Measurements from ENCODE around the gene SLC44A4. TPM values are rescaled to one million over a fixed set of nuclear protein-coding genes. Genes with fewer than 3 reads are reported as not detected.

Gene SLC44A4
- total and polyA plus RNA-seq, 4 experiments from 2014 or later = 0.11 TPM; not detected in 3

DNA sequence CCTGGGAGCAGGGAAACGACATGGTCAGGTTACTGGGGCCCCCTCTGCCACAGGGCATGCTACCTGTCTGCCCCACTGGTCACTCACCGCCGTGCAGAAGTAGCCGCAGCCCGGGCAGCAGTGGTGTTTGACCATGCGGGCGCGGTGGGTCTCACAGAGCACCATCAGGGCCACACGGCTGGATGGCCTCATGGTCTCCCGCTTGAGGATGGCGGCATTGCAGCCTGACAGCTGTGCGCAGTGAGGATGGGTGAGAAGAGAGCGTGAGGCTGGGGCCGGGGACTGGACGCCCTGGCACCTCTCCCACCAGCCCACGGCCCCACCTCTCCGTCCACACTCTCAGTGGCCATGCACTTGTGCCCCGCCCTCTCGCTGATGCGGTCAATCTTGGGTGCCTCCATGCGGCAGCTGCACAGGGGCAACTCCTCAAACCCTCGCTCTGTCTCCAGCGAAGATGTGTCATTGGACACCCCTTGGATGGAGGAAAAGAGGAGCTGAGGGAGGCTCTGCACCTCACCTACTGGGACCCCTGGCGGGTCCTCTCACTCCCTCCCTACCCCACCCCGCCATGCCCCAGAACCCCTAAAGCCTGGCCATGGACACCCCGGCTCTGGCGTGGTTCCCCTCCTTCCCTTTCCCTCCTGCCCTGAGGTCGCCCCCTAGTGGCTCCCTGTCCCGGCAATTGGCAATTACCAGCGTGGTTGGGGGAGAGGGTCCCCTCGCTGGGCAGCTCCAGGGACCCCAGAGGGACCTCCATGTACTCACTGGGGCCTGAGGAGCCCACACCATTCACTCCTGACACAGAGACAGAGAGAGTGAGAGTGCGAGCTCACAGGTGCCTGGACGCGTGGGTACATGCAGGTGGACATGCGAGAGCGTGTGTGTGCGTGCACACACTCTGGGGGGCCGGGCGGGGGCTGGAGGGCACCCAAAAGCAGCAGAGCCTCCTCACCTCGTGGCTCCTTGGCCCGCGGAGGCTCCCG lies 9.8 kb upstream of the SLC44A4 start:
- Mint-ChIP-seq H3K4me1 (peaks cover 1 to 6% (median 5%) of the 10 kb centered on the region in 4 donors), H3K27ac (peak overlapping the region in 1 of 7 donors; percentile 70), H3K36me3 (peaks cover 51 to 72% of the 10 kb centered on the region in 2 donors), H3K9me3 (peaks cover 0 to 2% (median 0%) of the 10 kb centered on the region in 8 donors), H3K27me3 (no peaks in the 10 kb centered on the region), H3K4me3 (no peak overlapping the region)
- peak; percentile 34 to 41 (median 39) for DNase-seq
- no peaks in the 10 kb centered on the region for H3K27me3 ChIP-seq (ENCODE audit: insufficient read depth, low read length)
- no peak overlapping the region for H3K27ac ChIP-seq (ENCODE audit: low read depth, low read length)
- intact Hi-C loops (cut with micrococcal nuclease) = no loop called here
- no peak overlapping the region for H3K4me3 ChIP-seq (ENCODE audit: low read length in 2 of 2)
- no peaks in the 10 kb centered on the region for H3K9me3 ChIP-seq (ENCODE audit: control insufficient read depth in 1 of 2, low read length in 2 of 2)
- CTCF ChIA-PET (ENCODE audit: partially characterized antibody) = interaction anchor here (1.2 to 3.4 kb wide), 11 partner anchors 10 to 208 kb away, joined by 3 to 18 read pairs (median 4); partner anchors contain the start of genes DDAH2, EHMT2 and LY6G5C
- H3K4me1 ChIP-seq (ENCODE audit: insufficient read depth, low read length) = no peaks in the 10 kb centered on the region
- H3K36me3 ChIP-seq (ENCODE audit: insufficient read depth, low read length) = peaks cover 67% of the 10 kb centered on the region
- POLR2A ChIA-PET (ENCODE audit: partially characterized antibody) = interaction anchor here (0.7 to 2.1 kb wide), 3 partner anchors 10 to 161 kb away, joined by 3 to 7 read pairs (median 5); partner anchors contain the start of gene NEU1

DNA sequence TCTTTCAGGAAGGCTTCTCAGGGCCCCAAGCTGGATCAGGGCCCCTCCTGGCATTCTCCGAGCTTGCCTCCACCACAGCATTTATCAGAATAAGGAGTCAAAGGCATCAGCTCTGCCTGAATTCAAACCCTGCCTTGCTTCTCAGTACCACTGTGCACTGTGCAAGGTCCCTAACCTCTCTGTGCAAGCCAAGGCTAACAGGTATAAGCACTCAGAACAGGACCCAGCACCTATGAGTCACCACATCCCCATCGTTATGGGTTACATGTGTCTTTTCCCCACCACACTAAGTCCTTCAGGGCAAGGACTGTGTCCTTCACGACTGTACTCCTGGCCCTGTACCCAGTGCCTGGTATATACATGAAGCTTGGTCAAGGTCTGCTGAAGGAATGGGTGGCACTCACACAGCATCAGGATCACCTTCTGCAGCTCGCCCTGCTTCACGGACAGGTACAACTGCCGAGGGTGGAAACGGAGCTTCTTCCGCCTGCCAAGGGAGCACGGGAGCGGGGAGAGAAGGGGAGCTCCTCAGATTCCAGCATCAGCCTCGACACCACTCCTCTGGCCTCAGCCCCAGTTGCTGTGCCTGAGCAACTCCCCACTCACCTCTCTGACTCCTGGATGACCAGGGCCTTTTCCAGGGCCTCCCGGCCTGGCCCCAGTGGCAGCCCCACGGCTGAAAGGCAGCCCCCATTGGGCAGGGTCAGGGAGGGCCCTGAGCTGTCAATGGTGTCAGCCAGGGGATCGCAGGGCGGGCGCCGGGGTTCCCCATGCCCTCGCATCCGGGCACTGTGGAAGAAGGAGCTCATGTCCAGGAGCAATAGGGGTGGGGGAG lies 8.6 kb upstream of the SLC44A4 start:
- Histone ChIP-seq H3K27ac (ENCODE audit: low read depth, low read length) (no peak overlapping the region), H3K9me3 (ENCODE audit: control insufficient read depth in 1 of 2, low read length in 2 of 2) (no peaks in the 10 kb centered on the region), H3K4me1 (ENCODE audit: insufficient read depth, low read length) (no peaks in the 10 kb centered on the region), H3K27me3 (ENCODE audit: insufficient read depth, low read length) (no peaks in the 10 kb centered on the region), H3K4me3 (ENCODE audit: low read length in 2 of 2) (no peak overlapping the region), H3K36me3 (ENCODE audit: insufficient read depth, low read length) (peaks cover 67% of the 10 kb centered on the region)
- DNase-seq = no peak
- H3K4me3 Mint-ChIP-seq = no peak overlapping the region
- peaks cover 0 to 6% (median 3%) of the 10 kb centered on the region in 4 donors for H3K4me1 Mint-ChIP-seq
- H3K9me3 Mint-ChIP-seq = peaks cover 0 to 2% (median 0%) of the 10 kb centered on the region in 8 donors
- intact Hi-C loops (cut with micrococcal nuclease) = no loop called here
- no peak overlapping the region for H3K27ac Mint-ChIP-seq
- peaks cover 48 to 72% of the 10 kb centered on the region in 2 donors for H3K36me3 Mint-ChIP-seq
- CTCF ChIA-PET (ENCODE audit: partially characterized antibody) = interaction anchor here (0.7 to 3.4 kb wide), 9 partner anchors 9 to 981 kb away, joined by 3 to 18 read pairs (median 4); partner anchors contain the start of genes DDAH2, EHMT2 and LY6G5C
- H3K27me3 Mint-ChIP-seq = no peaks in the 10 kb centered on the region
- POLR2A ChIA-PET (ENCODE audit: partially characterized antibody) = interaction anchor here (0.8 to 2.1 kb wide), 2 partner anchors 11 to 72 kb away, joined by 3 to 7 read pairs; partner anchors contain the start of gene SKIC2

DNA sequence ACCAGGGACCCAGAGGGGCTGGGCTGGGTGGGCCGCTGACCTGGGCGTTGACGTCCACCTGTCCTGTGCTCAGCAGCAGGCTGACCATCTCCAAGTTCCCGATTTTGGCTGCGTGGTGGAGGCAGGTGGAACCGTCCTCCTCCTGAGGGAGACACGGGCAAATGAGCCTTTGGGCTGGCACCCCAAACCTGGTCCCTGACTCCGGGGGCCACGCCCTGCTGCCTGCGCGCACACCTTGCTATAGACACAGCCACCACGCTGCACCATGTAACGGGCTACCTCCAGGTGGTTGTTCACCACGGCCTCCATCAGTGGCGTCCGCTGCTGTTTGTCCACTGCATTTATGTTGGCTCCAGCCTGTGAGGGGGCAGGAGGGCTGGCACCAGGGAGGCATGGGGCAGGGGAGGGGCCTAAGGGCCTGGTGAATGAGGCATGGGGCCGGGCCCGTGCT lies 7.8 kb upstream of the SLC44A4 start:
- CTCF ChIA-PET (ENCODE audit: partially characterized antibody) = interaction anchor here (1.8 kb wide), 1 partner anchor 51 kb away, joined by 4 read pairs; no protein-coding TSS in a partner anchor
- no peaks in the 10 kb centered on the region for H3K9me3 ChIP-seq (ENCODE audit: control insufficient read depth in 1 of 2, low read length in 2 of 2)
- H3K36me3 ChIP-seq (ENCODE audit: insufficient read depth, low read length) = peaks cover 64% of the 10 kb centered on the region
- no peak for DNase-seq
- no peak overlapping the region for H3K4me3 Mint-ChIP-seq
- intact Hi-C loops (cut with micrococcal nuclease) = no loop called here
- H3K27me3 ChIP-seq (ENCODE audit: insufficient read depth, low read length) = no peaks in the 10 kb centered on the region
- H3K27me3 Mint-ChIP-seq = no peaks in the 10 kb centered on the region
- H3K4me1 Mint-ChIP-seq = peaks cover 0 to 6% (median 3%) of the 10 kb centered on the region in 4 donors
- H3K36me3 Mint-ChIP-seq = peaks cover 48 to 70% of the 10 kb centered on the region in 2 donors
- H3K27ac Mint-ChIP-seq = no peak overlapping the region
- H3K4me3 ChIP-seq (ENCODE audit: low read length in 2 of 2) = no peak overlapping the region
- H3K27ac ChIP-seq (ENCODE audit: low read depth, low read length) = no peak overlapping the region
- peaks cover 0 to 2% (median 0%) of the 10 kb centered on the region in 8 donors for H3K9me3 Mint-ChIP-seq
- POLR2A ChIA-PET (ENCODE audit: partially characterized antibody) = interaction anchor here (2.1 kb wide), 1 partner anchor 12 kb away, joined by 7 read pairs; no protein-coding TSS in a partner anchor
- no peaks in the 10 kb centered on the region for H3K4me1 ChIP-seq (ENCODE audit: insufficient read depth, low read length)

DNA sequence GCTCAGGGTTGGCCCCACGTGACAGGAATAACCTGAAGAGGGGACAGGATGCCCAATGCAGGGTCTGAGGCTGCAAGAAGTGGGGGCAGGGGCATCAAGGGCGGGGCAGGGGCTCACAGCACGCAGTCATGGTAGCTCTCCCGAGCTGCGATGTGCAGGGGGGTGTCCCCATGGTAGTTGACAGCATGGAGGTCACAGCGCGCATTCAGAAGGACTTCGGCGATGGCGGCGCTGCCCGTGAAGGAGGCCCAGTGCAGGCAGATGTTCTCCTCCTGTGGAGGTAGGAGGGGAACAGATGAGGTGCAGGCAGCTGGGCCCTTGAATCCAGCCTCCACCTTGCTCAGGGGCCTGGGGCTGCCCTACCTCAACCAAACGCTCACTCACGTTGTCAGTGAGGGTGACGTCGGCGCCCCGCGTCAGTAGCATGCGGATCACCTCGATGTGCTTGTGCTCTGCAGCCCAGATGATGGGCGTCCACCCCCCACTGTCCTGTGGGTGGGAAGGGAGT lies 5.8 kb upstream of the SLC44A4 start:
- POLR2A ChIA-PET (ENCODE audit: partially characterized antibody) = no interaction called here
- peaks cover 0 to 4% (median 2%) of the 10 kb centered on the region in 4 donors for H3K4me1 Mint-ChIP-seq
- H3K27me3 Mint-ChIP-seq = no peaks in the 10 kb centered on the region
- no peak overlapping the region for H3K27ac ChIP-seq (ENCODE audit: low read depth, low read length)
- peaks cover 78% of the 10 kb centered on the region for H3K36me3 ChIP-seq (ENCODE audit: insufficient read depth, low read length)
- H3K9me3 Mint-ChIP-seq = peaks cover 0 to 3% (median 0%) of the 10 kb centered on the region in 8 donors
- no peak overlapping the region for H3K27ac Mint-ChIP-seq
- CTCF ChIA-PET (ENCODE audit: partially characterized antibody) = interaction anchor here (1.2 kb wide), 1 partner anchor 18 kb away, joined by 3 read pairs; no protein-coding TSS in a partner anchor
- peaks cover 51 to 77% of the 10 kb centered on the region in 2 donors for H3K36me3 Mint-ChIP-seq
- no peaks in the 10 kb centered on the region for H3K4me1 ChIP-seq (ENCODE audit: insufficient read depth, low read length)
- H3K4me3 ChIP-seq (ENCODE audit: low read length in 2 of 2) = no peak overlapping the region
- DNase-seq = no peak
- no peak overlapping the region for H3K4me3 Mint-ChIP-seq
- H3K27me3 ChIP-seq (ENCODE audit: insufficient read depth, low read length) = no peaks in the 10 kb centered on the region
- H3K9me3 ChIP-seq (ENCODE audit: control insufficient read depth in 1 of 2, low read length in 2 of 2) = no peaks in the 10 kb centered on the region
- intact Hi-C loops (cut with micrococcal nuclease) = no loop called here

DNA sequence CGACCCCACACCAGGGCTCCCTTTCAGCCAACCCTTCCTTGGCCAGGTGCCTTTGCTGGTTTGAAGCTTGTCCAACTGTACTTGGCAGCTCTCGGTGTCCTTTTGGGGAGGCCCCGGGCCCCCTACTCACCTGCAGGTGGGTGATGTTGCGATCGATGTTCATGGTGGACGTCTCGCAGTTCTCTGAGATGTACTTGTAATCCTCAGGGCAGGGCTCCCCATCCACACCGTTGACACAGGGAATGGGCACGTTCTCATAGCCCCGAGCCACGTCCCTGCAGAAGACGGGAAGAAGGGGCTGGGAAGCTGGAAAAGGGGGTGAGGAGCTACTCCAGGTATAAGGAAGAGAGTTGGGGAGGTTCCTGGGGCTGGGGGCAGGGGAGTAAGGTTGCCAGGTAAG lies 4.9 kb upstream of the SLC44A4 start:
- Histone ChIP-seq H3K9me3 (ENCODE audit: control insufficient read depth in 1 of 2, low read length in 2 of 2) (no peaks in the 10 kb centered on the region), H3K4me3 (ENCODE audit: low read length in 2 of 2) (no peak overlapping the region), H3K4me1 (ENCODE audit: insufficient read depth, low read length) (no peaks in the 10 kb centered on the region), H3K27ac (ENCODE audit: low read depth, low read length) (no peak overlapping the region), H3K36me3 (ENCODE audit: insufficient read depth, low read length) (peaks cover 71% of the 10 kb centered on the region), H3K27me3 (ENCODE audit: insufficient read depth, low read length) (no peaks in the 10 kb centered on the region)
- peaks cover 49 to 72% of the 10 kb centered on the region in 2 donors for H3K36me3 Mint-ChIP-seq
- no peak for DNase-seq
- H3K4me1 Mint-ChIP-seq = peaks cover 0 to 4% (median 0%) of the 10 kb centered on the region in 4 donors
- POLR2A ChIA-PET (ENCODE audit: partially characterized antibody) = interaction anchor here (1.8 kb wide), 1 partner anchor 14 kb away, joined by 6 read pairs; the partner anchor contains the start of gene EHMT2
- H3K9me3 Mint-ChIP-seq = peaks cover 0 to 2% (median 0%) of the 10 kb centered on the region in 8 donors
- intact Hi-C loops (cut with micrococcal nuclease) = no loop called here
- no peak overlapping the region for H3K4me3 Mint-ChIP-seq
- H3K27me3 Mint-ChIP-seq = no peaks in the 10 kb centered on the region
- CTCF ChIA-PET (ENCODE audit: partially characterized antibody) = interaction anchor here (0.5 to 1.2 kb wide), 3 partner anchors 8 to 332 kb away, joined by 3 to 4 read pairs (median 3); no protein-coding TSS in a partner anchor
- no peak overlapping the region for H3K27ac Mint-ChIP-seq

DNA sequence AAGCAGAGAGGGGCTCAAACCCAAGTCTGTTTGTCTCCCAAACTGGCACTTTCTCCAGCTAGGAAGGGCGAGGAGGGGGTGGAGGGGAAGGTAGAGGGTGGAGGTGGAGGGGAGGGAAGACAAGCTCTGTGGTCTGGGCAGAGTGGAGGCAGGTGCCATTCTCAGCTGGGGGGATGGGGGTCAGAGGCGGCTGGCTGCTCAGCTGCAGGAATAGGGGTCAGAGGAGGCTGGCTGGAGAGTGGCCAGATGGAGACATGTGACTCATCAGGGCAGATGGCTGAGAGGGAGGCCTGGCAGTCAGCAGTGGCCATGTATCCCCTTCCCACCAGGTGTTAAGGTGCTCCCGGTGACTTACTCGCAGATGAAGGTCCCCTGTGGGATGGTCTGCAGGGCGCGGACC lies 3.5 kb upstream of the SLC44A4 start:
- H3K4me3 Mint-ChIP-seq = no peak overlapping the region
- no peaks in the 10 kb centered on the region for H3K27me3 Mint-ChIP-seq
- H3K4me1 Mint-ChIP-seq = peaks cover 0 to 4% (median 0%) of the 10 kb centered on the region in 4 donors
- H3K27ac Mint-ChIP-seq = no peak overlapping the region
- no peak for DNase-seq
- H3K36me3 Mint-ChIP-seq = peaks cover 43 to 65% of the 10 kb centered on the region in 2 donors
- Histone ChIP-seq H3K27me3 (ENCODE audit: insufficient read depth, low read length) (no peaks in the 10 kb centered on the region), H3K9me3 (ENCODE audit: control insufficient read depth in 1 of 2, low read length in 2 of 2) (no peaks in the 10 kb centered on the region), H3K27ac (ENCODE audit: low read depth, low read length) (no peak overlapping the region), H3K36me3 (ENCODE audit: insufficient read depth, low read length) (peaks cover 59% of the 10 kb centered on the region), H3K4me1 (ENCODE audit: insufficient read depth, low read length) (no peaks in the 10 kb centered on the region), H3K4me3 (ENCODE audit: low read length in 2 of 2) (no peak overlapping the region)
- intact Hi-C loops (cut with micrococcal nuclease) = no loop called here
- CTCF ChIA-PET (ENCODE audit: partially characterized antibody) = no interaction called here
- POLR2A ChIA-PET (ENCODE audit: partially characterized antibody) = interaction anchor here (1.8 kb wide), 1 partner anchor 15 kb away, joined by 6 read pairs; the partner anchor contains the start of gene EHMT2
- peaks cover 0 to 2% (median 0%) of the 10 kb centered on the region in 8 donors for H3K9me3 Mint-ChIP-seq
